Astrocyte (in vitro differentiated cells and primary cell): ENCODE measurements around the gene COLEC11. TPM values are rescaled to one million over a fixed set of nuclear protein-coding genes. Genes with fewer than 3 reads are reported as not detected.

Experiments
- DNase-seq: peaks from one replicate; pipeline ENCODE4 v3.0.0-alpha.2; 2010; ENCODE audit warnings: low read depth
- FAIRE-seq: peaks from 2 replicates; lab custom pipeline; 2011; peaks lifted over from hg19 to GRCh38; lab: Jason Lieb, UNC
- H2AFZ ChIP-seq: 2 replicates; pipeline ENCODE4 v1.6.0; 2012; ENCODE audit warnings: low read depth, low read length, inconsistent platforms
- H3K27ac ChIP-seq: 2 replicates; pipeline ENCODE4 v1.5.1; 2011; ENCODE audit warnings: low read depth, low read length, inconsistent platforms
- H3K27me3 ChIP-seq: 2 replicates; pipeline ENCODE4 v1.6.0; 2011; ENCODE audit warnings: low read length, inconsistent platforms; ENCODE audit not compliant: insufficient read depth
- H3K36me3 ChIP-seq: 2 replicates; pipeline ENCODE4 v1.5.1; 2011; ENCODE audit warnings: low read length, inconsistent platforms; ENCODE audit not compliant: insufficient read depth
- H3K4me1 ChIP-seq: 2 replicates; pipeline ENCODE4 v1.5.1; 2011; ENCODE audit warnings: low read length, inconsistent platforms; ENCODE audit not compliant: insufficient read depth
- H3K4me2 ChIP-seq: 2 replicates; pipeline ENCODE4 v1.6.0; 2012; ENCODE audit warnings: low read length, inconsistent platforms
- H3K4me3 ChIP-seq: 2 replicates; pipeline ENCODE4 v1.5.1; 2011; ENCODE audit warnings: low read depth, mild to moderate bottlenecking, low read length, inconsistent platforms; ENCODE audit not compliant: insufficient read depth
- H3K79me2 ChIP-seq: 2 replicates; pipeline ENCODE4 v1.6.0; 2012; ENCODE audit warnings: mild to moderate bottlenecking, low read length, inconsistent platforms; ENCODE audit not compliant: insufficient read depth
- H3K9ac ChIP-seq: 2 replicates; pipeline ENCODE4 v1.6.0; 2012; ENCODE audit warnings: mild to moderate bottlenecking, low read length, inconsistent platforms
- H3K9me3 ChIP-seq: 2 replicates; pipeline ENCODE4 v1.5.1; 2012; ENCODE audit warnings: low read depth, mild to moderate bottlenecking, low read length, inconsistent platforms; ENCODE audit not compliant: insufficient read depth
- H4K20me1 ChIP-seq: 2 replicates; pipeline ENCODE4 v1.6.0; 2012; ENCODE audit warnings: low read length, inconsistent platforms; ENCODE audit not compliant: insufficient read depth
- H3K27ac Mint-ChIP-seq: one replicate; pipeline ENCODE4 v1.8.0; 2021; ENCODE audit warnings: mild to moderate bottlenecking, mixed read lengths; ENCODE audit not compliant: unreplicated experiment
- H3K27me3 Mint-ChIP-seq: one replicate; pipeline ENCODE4 v1.8.0; 2021; ENCODE audit warnings: low read depth, mixed read lengths; ENCODE audit not compliant: unreplicated experiment
- H3K36me3 Mint-ChIP-seq: one replicate; pipeline ENCODE4 v1.8.0; 2021; ENCODE audit warnings: low read depth, mixed read lengths; ENCODE audit not compliant: unreplicated experiment
- H3K4me1 Mint-ChIP-seq: one replicate; pipeline ENCODE4 v1.8.0; 2021; ENCODE audit warnings: low read depth, mixed read lengths; ENCODE audit not compliant: unreplicated experiment
- H3K4me3 Mint-ChIP-seq: one replicate; pipeline ENCODE4 v1.8.0; 2021; ENCODE audit warnings: mild to moderate bottlenecking, moderate library complexity, mixed read lengths; ENCODE audit not compliant: unreplicated experiment
- H3K9me3 Mint-ChIP-seq: one replicate; pipeline ENCODE4 v1.8.0; 2021; ENCODE audit warnings: mild to moderate bottlenecking, mixed read lengths; ENCODE audit not compliant: unreplicated experiment
- EZH2 ChIP-seq: IDR thresholded peaks from 2 replicates; pipeline ENCODE4 v1.6.1; 2012; ENCODE audit warnings: mild to moderate bottlenecking, low read length, inconsistent platforms; ENCODE audit not compliant: insufficient read depth
- total RNA-seq: library from RNA; stranded (reverse); gene quantifications from 2 replicates; pipeline ENCODE4 v1.2.1, GENCODE V29; 2021
- TF ChIP-seq, protein P1 (sequence below): IDR thresholded peaks from 2 replicates; pipeline ENCODE4 v1.5.1; 2011; ENCODE audit warnings: low read depth, mild to moderate bottlenecking, inconsistent platforms, low read length, moderate library complexity; ENCODE audit not compliant: insufficient read depth

Gene COLEC11
- total RNA-seq, 1 donor from 2014 or later, result not detected

DNA sequence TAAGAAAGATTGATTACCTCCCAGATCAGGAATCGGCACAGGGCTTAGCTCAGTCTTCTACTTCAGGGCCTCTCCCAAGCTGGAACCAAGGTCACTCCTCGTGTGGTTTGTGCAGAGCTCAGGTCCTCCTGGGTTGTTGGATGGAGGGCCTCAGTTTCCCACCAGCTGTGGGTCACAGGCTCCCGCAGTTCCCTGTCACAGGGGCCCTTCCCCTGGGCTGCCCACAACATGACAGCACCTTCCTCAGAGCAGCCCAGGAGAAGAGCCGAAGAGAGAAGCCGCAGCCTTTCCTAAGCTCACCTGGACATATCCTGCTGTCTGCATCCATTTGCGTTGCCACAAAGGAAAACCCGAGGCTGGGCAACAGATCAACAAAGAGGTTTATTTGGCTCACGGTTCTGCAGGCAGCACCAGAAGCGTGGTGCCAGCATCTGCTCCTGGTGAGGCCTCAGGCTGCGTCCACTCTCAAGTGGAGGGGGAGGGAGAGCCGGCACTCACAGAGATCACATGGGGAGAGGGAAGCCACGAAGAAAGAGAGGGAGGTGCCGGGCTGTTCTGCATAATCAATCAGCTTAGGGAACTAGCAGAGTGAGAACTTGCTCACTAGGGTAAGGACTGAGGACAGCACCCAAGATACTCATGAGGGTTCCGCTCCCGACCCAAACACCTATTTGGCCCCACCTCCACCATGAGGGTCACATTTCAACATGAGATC, 50.1 kb downstream of the COLEC11 start:
- peaks cover 2% of the 10 kb centered on the region for H3K27me3 ChIP-seq
- no peak overlapping the region for H3K9ac ChIP-seq
- no peak overlapping the region for H3K27ac ChIP-seq
- DNase-seq (no peak), FAIRE-seq (no peak)
- H3K9me3 ChIP-seq, result no peaks in the 10 kb centered on the region
- Mint-ChIP-seq H3K27me3 (peaks cover 30% of the 10 kb centered on the region), H3K4me3 (no peak overlapping the region), H3K27ac (no peak overlapping the region), H3K36me3 (no peaks in the 10 kb centered on the region), H3K4me1 (no peaks in the 10 kb centered on the region), H3K9me3 (no peaks in the 10 kb centered on the region)
- H3K4me3 ChIP-seq, result no peak overlapping the region
- H2AFZ ChIP-seq, result no peak overlapping the region
- no peaks in the 10 kb centered on the region for H3K36me3 ChIP-seq
- no peaks in the 10 kb centered on the region for H3K79me2 ChIP-seq
- no peaks in the 10 kb centered on the region for H4K20me1 ChIP-seq
- TF ChIP-seq, protein P1, sequence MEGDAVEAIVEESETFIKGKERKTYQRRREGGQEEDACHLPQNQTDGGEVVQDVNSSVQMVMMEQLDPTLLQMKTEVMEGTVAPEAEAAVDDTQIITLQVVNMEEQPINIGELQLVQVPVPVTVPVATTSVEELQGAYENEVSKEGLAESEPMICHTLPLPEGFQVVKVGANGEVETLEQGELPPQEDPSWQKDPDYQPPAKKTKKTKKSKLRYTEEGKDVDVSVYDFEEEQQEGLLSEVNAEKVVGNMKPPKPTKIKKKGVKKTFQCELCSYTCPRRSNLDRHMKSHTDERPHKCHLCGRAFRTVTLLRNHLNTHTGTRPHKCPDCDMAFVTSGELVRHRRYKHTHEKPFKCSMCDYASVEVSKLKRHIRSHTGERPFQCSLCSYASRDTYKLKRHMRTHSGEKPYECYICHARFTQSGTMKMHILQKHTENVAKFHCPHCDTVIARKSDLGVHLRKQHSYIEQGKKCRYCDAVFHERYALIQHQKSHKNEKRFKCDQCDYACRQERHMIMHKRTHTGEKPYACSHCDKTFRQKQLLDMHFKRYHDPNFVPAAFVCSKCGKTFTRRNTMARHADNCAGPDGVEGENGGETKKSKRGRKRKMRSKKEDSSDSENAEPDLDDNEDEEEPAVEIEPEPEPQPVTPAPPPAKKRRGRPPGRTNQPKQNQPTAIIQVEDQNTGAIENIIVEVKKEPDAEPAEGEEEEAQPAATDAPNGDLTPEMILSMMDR, result no peak
- no peak for TF ChIP-seq EZH2
- no peak overlapping the region for H3K4me2 ChIP-seq
- no peaks in the 10 kb centered on the region for H3K4me1 ChIP-seq

- Histone ChIP-seq H2AFZ (no peak overlapping the region), H3K4me3 (no peak overlapping the region), H3K9me3 (no peaks in the 10 kb centered on the region), H3K36me3 (no peaks in the 10 kb centered on the region), H3K79me2 (no peaks in the 10 kb centered on the region), H3K27me3 (peaks cover 2% of the 10 kb centered on the region), H3K4me1 (no peaks in the 10 kb centered on the region), H3K9ac (no peak overlapping the region), H3K27ac (no peak overlapping the region), H3K4me2 (no peak overlapping the region), H4K20me1 (no peaks in the 10 kb centered on the region)
- H3K4me3 Mint-ChIP-seq, result no peak overlapping the region
- H3K9me3 Mint-ChIP-seq, result peaks cover under 1% of the 10 kb centered on the region
- no peak for FAIRE-seq
- no peaks in the 10 kb centered on the region for H3K36me3 Mint-ChIP-seq
- no peak for TF ChIP-seq EZH2
- DNase-seq, result no peak
- peaks cover 31% of the 10 kb centered on the region for H3K27me3 Mint-ChIP-seq
- no peak overlapping the region for H3K27ac Mint-ChIP-seq
- H3K4me1 Mint-ChIP-seq, result peaks cover 1% of the 10 kb centered on the region
These were observed 51.0 kb downstream of the COLEC11 start for GRCh38 chr2:3645745-3646389.

DNA sequence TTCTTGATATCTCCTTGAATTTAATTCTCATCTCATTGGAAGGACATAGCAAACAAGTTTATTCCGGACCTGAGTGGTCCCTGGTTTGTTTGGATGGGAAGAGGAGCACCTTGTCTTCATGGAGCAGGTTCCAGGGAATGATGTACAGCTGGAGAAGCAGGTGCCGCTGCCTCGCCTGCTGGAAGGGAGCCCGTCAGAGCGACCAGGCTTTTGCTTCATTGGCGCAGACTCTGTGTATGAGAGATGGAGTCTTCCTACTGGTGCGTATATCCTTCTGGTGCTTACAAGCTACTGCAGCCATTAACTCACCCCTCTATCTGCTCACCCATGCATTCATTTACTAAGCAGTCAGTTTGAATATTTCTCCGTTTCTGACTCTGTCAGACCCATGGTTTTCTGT, 51.5 kb downstream of the COLEC11 start:
- H3K9ac ChIP-seq, result no peak overlapping the region
- no peak for FAIRE-seq
- Mint-ChIP-seq H3K27ac (no peak overlapping the region), H3K36me3 (no peaks in the 10 kb centered on the region), H3K4me1 (peaks cover 4% of the 10 kb centered on the region), H3K4me3 (no peak overlapping the region), H3K9me3 (peaks cover 2% of the 10 kb centered on the region), H3K27me3 (peaks cover 32% of the 10 kb centered on the region)
- TF ChIP-seq, protein P1, result no peak
- TF ChIP-seq EZH2, result no peak
- no peaks in the 10 kb centered on the region for H3K79me2 ChIP-seq
- no peaks in the 10 kb centered on the region for H4K20me1 ChIP-seq
- no peak overlapping the region for H3K4me2 ChIP-seq
- no peak overlapping the region for H3K4me3 ChIP-seq
- H3K4me1 ChIP-seq, result peaks cover 2% of the 10 kb centered on the region
- H3K36me3 ChIP-seq, result no peaks in the 10 kb centered on the region
- peaks cover 2% of the 10 kb centered on the region for H3K27me3 ChIP-seq
- no peak overlapping the region for H2AFZ ChIP-seq
- no peak overlapping the region for H3K27ac ChIP-seq
- DNase-seq, result no peak
- no peaks in the 10 kb centered on the region for H3K9me3 ChIP-seq
